Ectodermal cell (in vitro differentiated cells): ENCODE data around the gene TACC2.
"Not testable (repeated sequence)": the region's sequence is repeated elsewhere in the genome, so short reads cannot be mapped to it uniquely, and the experiment has no call there.

Experiments
- H3K27ac ChIP-seq: 2 replicates; pipeline ENCODE4 v1.7.0; 2013; ENCODE audit warnings: mild to moderate bottlenecking, low read depth, low read length; ENCODE audit not compliant: insufficient read depth, poor library complexity, severe bottlenecking
- H3K27me3 ChIP-seq: 2 replicates; pipeline ENCODE4 v1.7.0; 2013; ENCODE audit warnings: mild to moderate bottlenecking, low read length; ENCODE audit not compliant: insufficient read depth, control insufficient read depth, poor library complexity, severe bottlenecking
- H3K36me3 ChIP-seq: one replicate; pipeline ENCODE4 v1.7.0; 2013; ENCODE audit warnings: low read length; ENCODE audit not compliant: control insufficient read depth, insufficient read depth
- H3K4me1 ChIP-seq: one replicate; pipeline ENCODE4 v1.7.0; 2013; ENCODE audit warnings: low read length; ENCODE audit not compliant: control insufficient read depth, insufficient read depth
- H3K4me3 ChIP-seq: 2 replicates; pipeline ENCODE4 v1.7.0; 2013; ENCODE audit warnings: low read depth, low read length, control low read depth; ENCODE audit not compliant: insufficient read depth
- H3K9me3 ChIP-seq: 2 replicates; pipeline ENCODE4 v1.7.0; 2013; ENCODE audit warnings: mild to moderate bottlenecking, low read length, moderate library complexity; ENCODE audit not compliant: control insufficient read depth
- WGBS, 2 experiments: methylation state at CpG; one replicate each; pipeline ENCODE4 v1.1.7; 2013; ENCODE audit warnings: missing lambda C conversion rate in 2 of 2; 5-methylcytosine and 5-hydroxymethylcytosine counted together

The TACC2 gene

DNA sequence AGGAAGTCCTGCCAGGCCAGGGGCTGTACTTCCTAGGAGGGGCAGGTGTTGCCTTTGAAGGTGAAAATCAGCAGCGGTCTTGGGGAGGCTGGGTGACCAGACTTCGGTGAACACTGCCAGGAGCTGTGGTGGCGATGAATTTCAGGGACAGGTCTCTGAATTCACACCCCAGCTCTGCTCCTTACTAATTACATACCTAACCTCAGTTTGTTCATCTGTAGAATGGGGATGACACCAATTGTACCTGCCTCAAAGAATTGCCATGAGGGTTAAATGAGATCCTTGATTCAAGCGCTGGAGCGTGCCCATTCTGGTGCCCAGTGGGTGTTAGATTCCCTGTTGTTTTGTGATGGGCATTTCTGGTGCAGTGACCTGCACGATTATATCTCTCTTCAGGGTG lies 102.8 kb downstream of the TACC2 start:
- Histone ChIP-seq H3K36me3 (peaks cover 4% of the 10 kb centered on the region), H3K27me3 (no peaks in the 10 kb centered on the region), H3K4me1 (no peaks in the 10 kb centered on the region), H3K4me3 (no peak overlapping the region), H3K27ac (no peak overlapping the region), H3K9me3 (no peaks in the 10 kb centered on the region)
- 81 to 82% methylated on average over 6 of the region's 6 CpGs for WGBS, 2 experiments

- Histone ChIP-seq H3K4me3 (no peak overlapping the region), H3K9me3 (no peaks in the 10 kb centered on the region), H3K36me3 (peaks cover 4% of the 10 kb centered on the region), H3K27me3 (no peaks in the 10 kb centered on the region), H3K27ac (no peak overlapping the region), H3K4me1 (no peaks in the 10 kb centered on the region)
- 83 to 100% methylated on average over 2 to 3 of the region's 3 CpGs for WGBS, 2 experiments
These were observed 104.1 kb downstream of the TACC2 start for GRCh38 chr10:122093076-122093475.

- WGBS, 2 experiments = 81 to 83% methylated on average over 11 of the region's 11 CpGs
- not testable (repeated sequence) for H3K9me3 ChIP-seq, H3K27me3 ChIP-seq, H3K4me1 ChIP-seq, H3K27ac ChIP-seq, H3K36me3 ChIP-seq, H3K4me3 ChIP-seq
These were observed 107.2 kb downstream of the TACC2 start for GRCh38 chr10:122096181-122096580.

GRCh38 chr10:122096705-122097104 lies 107.7 kb downstream of the TACC2 start:
- Histone ChIP-seq H3K36me3 (no peaks in the 10 kb centered on the region), H3K4me3 (no peak overlapping the region), H3K27me3 (no peaks in the 10 kb centered on the region), H3K27ac (no peak overlapping the region), H3K9me3 (no peaks in the 10 kb centered on the region), H3K4me1 (no peaks in the 10 kb centered on the region)
- WGBS, 2 experiments = 93 to 96% methylated on average over 3 of the region's 3 CpGs

GRCh38 chr10:122097935-122098334 lies 109.0 kb downstream of the TACC2 start:
- H3K36me3 ChIP-seq = no peaks in the 10 kb centered on the region
- no peak overlapping the region for H3K27ac ChIP-seq
- WGBS, 2 experiments = 91 to 94% methylated on average over 7 of the region's 7 CpGs
- no peak overlapping the region for H3K4me3 ChIP-seq
- no peaks in the 10 kb centered on the region for H3K27me3 ChIP-seq
- H3K9me3 ChIP-seq = no peaks in the 10 kb centered on the region
- H3K4me1 ChIP-seq = no peaks in the 10 kb centered on the region

- H3K4me1 ChIP-seq = no peaks in the 10 kb centered on the region
- H3K27me3 ChIP-seq = no peaks in the 10 kb centered on the region
- no peaks in the 10 kb centered on the region for H3K36me3 ChIP-seq
- no peak overlapping the region for H3K4me3 ChIP-seq
- WGBS, 2 experiments = 91 to 94% methylated on average over 8 of the region's 8 CpGs
- no peaks in the 10 kb centered on the region for H3K9me3 ChIP-seq
- no peak overlapping the region for H3K27ac ChIP-seq
These were observed 110.0 kb downstream of the TACC2 start for GRCh38 chr10:122098924-122099323.

GRCh38 chr10:122099562-122099961 lies 110.6 kb downstream of the TACC2 start:
- H3K27ac ChIP-seq = no peak overlapping the region
- no peaks in the 10 kb centered on the region for H3K27me3 ChIP-seq
- H3K4me3 ChIP-seq = no peak overlapping the region
- H3K36me3 ChIP-seq = no peaks in the 10 kb centered on the region
- H3K9me3 ChIP-seq = no peaks in the 10 kb centered on the region
- H3K4me1 ChIP-seq = no peaks in the 10 kb centered on the region
- 77 to 88% methylated on average over 2 of the region's 2 CpGs for WGBS, 2 experiments

DNA sequence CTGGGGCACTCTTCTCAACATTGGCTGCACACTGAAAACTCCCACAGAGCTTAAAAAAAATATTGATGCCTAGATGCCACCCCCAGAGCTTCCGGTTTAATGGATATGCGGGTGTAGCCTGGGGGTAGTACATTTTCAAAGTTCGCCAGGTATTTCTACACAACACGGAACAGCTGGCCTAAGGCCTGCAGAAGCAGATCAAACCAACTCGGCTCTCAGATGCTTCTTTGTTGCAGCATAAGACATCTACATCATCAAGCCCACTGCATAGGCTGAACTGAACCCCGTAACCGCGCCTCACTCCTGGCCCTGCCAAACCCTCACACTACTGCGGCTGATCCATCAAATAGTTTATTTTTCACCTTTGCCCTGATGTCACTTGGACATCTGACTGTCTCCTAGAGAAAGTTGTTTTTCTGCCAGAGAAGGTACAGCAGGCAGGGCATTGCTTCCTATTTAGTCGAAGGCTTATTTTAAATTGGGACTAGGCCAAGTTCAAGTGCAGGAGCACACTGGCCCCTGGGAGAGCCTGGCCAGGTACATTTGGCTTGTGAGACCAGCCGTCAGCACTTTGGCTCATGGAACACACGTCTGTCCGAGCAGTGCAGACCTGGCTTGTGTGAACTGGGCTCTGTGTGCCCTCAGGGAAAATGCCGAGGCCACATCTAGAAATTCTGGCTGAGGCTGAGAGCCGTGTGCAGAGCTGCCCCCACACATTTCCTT lies 113.3 kb downstream of the TACC2 start:
- Histone ChIP-seq H3K4me3 (no peak overlapping the region), H3K27me3 (no peaks in the 10 kb centered on the region), H3K9me3 (no peaks in the 10 kb centered on the region), H3K36me3 (no peaks in the 10 kb centered on the region), H3K27ac (no peak overlapping the region), H3K4me1 (no peaks in the 10 kb centered on the region)
- whole genome bisulfite sequencing, 2 experiments = 93 to 95% methylated on average over 15 of the region's 15 CpGs

DNA sequence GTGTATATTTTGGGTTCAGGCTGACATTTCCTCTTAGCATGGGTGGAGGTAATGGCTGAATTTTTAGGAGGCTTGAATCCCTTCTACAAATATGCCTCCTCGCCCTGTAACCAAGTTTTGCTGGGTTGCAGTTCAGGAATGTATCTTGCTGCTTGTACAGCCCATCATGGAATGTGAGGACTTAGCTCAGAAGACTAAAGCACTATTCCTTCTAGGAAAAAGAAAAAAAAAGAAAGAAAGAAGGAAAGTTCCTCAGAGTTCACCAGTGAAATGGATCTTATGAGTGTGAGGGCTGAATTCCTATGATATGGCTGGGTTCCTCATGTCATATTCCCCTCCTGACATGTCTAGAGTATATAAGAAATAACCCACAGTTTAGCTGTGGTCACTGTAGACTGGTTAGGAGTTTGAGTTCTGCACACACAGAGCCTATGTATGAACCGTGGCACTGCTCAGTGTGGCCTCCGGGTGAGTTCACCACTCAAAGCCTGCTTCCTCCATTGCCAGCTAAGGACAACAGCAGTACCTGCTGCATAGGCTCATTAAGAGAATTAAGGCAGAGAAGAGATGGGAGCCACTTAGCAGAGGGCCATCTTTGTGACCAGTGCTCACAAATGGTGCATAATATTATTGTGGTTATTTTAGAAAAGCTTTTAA lies 114.0 kb downstream of the TACC2 start:
- Histone ChIP-seq H3K4me3 (no peak overlapping the region), H3K27ac (no peak overlapping the region), H3K36me3 (no peaks in the 10 kb centered on the region), H3K4me1 (no peaks in the 10 kb centered on the region), H3K9me3 (no peaks in the 10 kb centered on the region), H3K27me3 (no peaks in the 10 kb centered on the region)
- 88 to 92% methylated on average over 3 of the region's 3 CpGs for WGBS, 2 experiments

- Histone ChIP-seq H3K36me3 (no peaks in the 10 kb centered on the region), H3K27ac (no peak overlapping the region), H3K27me3 (no peaks in the 10 kb centered on the region), H3K4me3 (no peak overlapping the region), H3K4me1 (no peaks in the 10 kb centered on the region), H3K9me3 (no peaks in the 10 kb centered on the region)
- 95% methylated on average over 4 of the region's 4 CpGs for WGBS, 2 experiments
These were observed 114.6 kb downstream of the TACC2 start for GRCh38 chr10:122103592-122103991.
